Liver (tissue), 9 donors: ENCODE data around the gene EDDM3A. TPM values are rescaled to one million over a fixed set of nuclear protein-coding genes. Genes with fewer than 3 reads are reported as not detected.

Source experiments
- DNase-seq: peaks from one replicate; pipeline ENCODE4 v3.0.0-alpha.2; 2017; ENCODE audit warnings: low spot score
- H3K27ac ChIP-seq, 2 donors: one replicate each; pipeline ENCODE4 v1.7.0; 2013; ENCODE audit warnings: inconsistent platforms in 2 of 2, low read length in 2 of 2, control low read depth in 1 of 2, low read depth in 1 of 2, mild to moderate bottlenecking in 1 of 2
- H3K27me3 ChIP-seq, 4 donors: one replicate each; pipeline versions ENCODE4 v1.6.1 to v1.7.0; 2013; ENCODE audit warnings: low read length in 3 of 4, inconsistent platforms in 1 of 4, mild to moderate bottlenecking in 1 of 4, moderate library complexity in 1 of 4; ENCODE audit not compliant: control insufficient read depth in 4 of 4, insufficient read depth in 4 of 4
- H3K36me3 ChIP-seq, 4 donors: one replicate each; pipeline versions ENCODE4 v1.6.1 to v1.7.0; 2013; ENCODE audit warnings: low read length in 3 of 4, mild to moderate bottlenecking in 3 of 4, low read depth in 1 of 4, moderate library complexity in 1 of 4; ENCODE audit not compliant: control insufficient read depth in 4 of 4, insufficient read depth in 3 of 4
- H3K4me1 ChIP-seq, 4 donors: one replicate each; pipeline versions ENCODE4 v1.6.1 to v1.7.0; 2013; ENCODE audit warnings: low read length in 3 of 4, mild to moderate bottlenecking in 3 of 4, moderate library complexity in 1 of 4; ENCODE audit not compliant: control insufficient read depth in 4 of 4, insufficient read depth in 4 of 4
- H3K4me3 ChIP-seq, 3 donors: one replicate each; pipeline versions ENCODE4 v1.6.1 to v1.7.0; 2013; ENCODE audit warnings: low read length in 3 of 3, control low read depth in 1 of 3, low read depth in 1 of 3, mild to moderate bottlenecking in 1 of 3
- H3K9ac ChIP-seq, 2 donors: one replicate each; pipeline ENCODE4 v1.7.0; 2013; ENCODE audit warnings: low read length in 2 of 2, mild to moderate bottlenecking in 2 of 2, moderate library complexity in 2 of 2, control low read depth in 1 of 2, low read depth in 1 of 2
- H3K9me3 ChIP-seq, 4 donors: one replicate each; pipeline versions ENCODE4 v1.6.1 to v1.7.0; 2013; ENCODE audit warnings: low read length in 3 of 4; ENCODE audit not compliant: control insufficient read depth in 4 of 4
- EGR1 ChIP-seq, 2 donors: IDR thresholded peaks; 2 replicates each; pipeline ENCODE4 v1.6.1; 2016 to 2018; ENCODE audit warnings: antibody characterized with exemption in 2 of 2, low read depth in 2 of 2
- FOXA1 ChIP-seq: IDR thresholded peaks from 2 replicates; pipeline ENCODE4 v1.6.1; 2016; ENCODE audit warnings: antibody characterized with exemption
- FOXA2 ChIP-seq: IDR thresholded peaks from 2 replicates; pipeline ENCODE4 v1.6.1; 2016; ENCODE audit warnings: antibody characterized with exemption
- GABPA ChIP-seq, 2 donors: IDR thresholded peaks in 1 of 2; conservative IDR thresholded peaks in 1 of 2; 2 replicates each; pipeline ENCODE4 v1.6.1; 2016; ENCODE audit warnings: antibody characterized with exemption in 2 of 2, mild to moderate bottlenecking in 1 of 2, moderate library complexity in 1 of 2
- HNF4A ChIP-seq, 2 donors: conservative IDR thresholded peaks; 2 replicates each; pipeline ENCODE4 v1.6.1; 2016; ENCODE audit warnings: antibody characterized with exemption in 2 of 2, mild to moderate bottlenecking in 2 of 2
- HNF4G ChIP-seq: IDR thresholded peaks from 2 replicates; pipeline ENCODE4 v1.6.1; 2016; ENCODE audit warnings: antibody characterized with exemption
- JUND ChIP-seq, 2 donors: IDR thresholded peaks; 2 replicates each; pipeline ENCODE4 v1.6.1; 2016; ENCODE audit warnings: antibody characterized with exemption in 2 of 2
- NR2F2 ChIP-seq: IDR thresholded peaks from 2 replicates; pipeline ENCODE4 v1.6.1; 2016; ENCODE audit warnings: antibody characterized with exemption
- RAD21 ChIP-seq, 2 donors: IDR thresholded peaks; 2 replicates each; pipeline ENCODE4 v1.6.1; 2016; ENCODE audit warnings: antibody characterized with exemption in 2 of 2, mild to moderate bottlenecking in 2 of 2
- RXRA ChIP-seq, 2 donors: IDR thresholded peaks; 2 replicates each; pipeline ENCODE4 v1.6.1; 2017 to 2018; ENCODE audit warnings: antibody characterized with exemption in 2 of 2, mild to moderate bottlenecking in 1 of 2
- SP1 ChIP-seq: IDR thresholded peaks from 2 replicates; pipeline ENCODE4 v1.6.1; 2018; ENCODE audit warnings: antibody characterized with exemption, mild to moderate bottlenecking
- TAF1 ChIP-seq: conservative IDR thresholded peaks from 2 replicates; pipeline ENCODE4 v1.6.1; 2016; ENCODE audit warnings: antibody characterized with exemption, mild to moderate bottlenecking
- YY1 ChIP-seq: IDR thresholded peaks from 2 replicates; pipeline ENCODE4 v1.6.1; 2016; ENCODE audit warnings: antibody characterized with exemption, mild to moderate bottlenecking
- WGBS: extraction: QIAGEN DNeasy Blood & Tissue Kit; methylation state at CpG from one replicate; pipeline ENCODE4 v1.1.7; 2013; 5-methylcytosine and 5-hydroxymethylcytosine counted together
- polyA plus RNA-seq, 2 donors: library from polyadenylated mRNA; stranded (reverse) in 1 of 2; unstranded in 1 of 2; fragments of 200-250 nt in 1 of 2; fragments of >200 nt in 1 of 2; fragmentation: Nextera tagmentation in 1 of 2; extraction: Ambion mirVana in 1 of 2; gene quantifications; one replicate each; pipeline versions ENCODE4 v1.2.1 to v1.2.3, GENCODE V29; 2013 to 2015
- total RNA-seq, 2 donors: library from RNA; depleted of rRNA; stranded (reverse); fragments of >200 nt; gene quantifications; one replicate each; pipeline ENCODE4 v1.2.3, GENCODE V29; 2014
- TF ChIP-seq, protein P1 (sequence below): IDR thresholded peaks from 2 replicates; pipeline ENCODE4 v1.6.1; 2016; ENCODE audit warnings: antibody characterized with exemption
- TF ChIP-seq, protein P2 (sequence below): IDR thresholded peaks from 2 replicates; pipeline ENCODE4 v1.6.1; 2016; ENCODE audit warnings: antibody characterized with exemption
- TF ChIP-seq, protein P3 (sequence below): IDR thresholded peaks from 2 replicates; pipeline ENCODE4 v1.6.1; 2016; ENCODE audit warnings: antibody characterized with exemption
- TF ChIP-seq, protein P4 (sequence below): IDR thresholded peaks from 2 replicates; pipeline ENCODE4 v1.6.1; 2016; ENCODE audit warnings: antibody characterized with exemption, mild to moderate bottlenecking
- TF ChIP-seq, protein P5 (sequence below): fragments of 150-350 bp; IDR thresholded peaks from 2 replicates; pipeline ENCODE4 v1.5.1; 2017; ENCODE audit warnings: improper control_type of control experiment, low read depth, low read length; ENCODE audit not compliant: missing input control
- donor health status: healthy.
- donor health status: healthy.
- donor health status: healthy.
- donor health status: healthy.
- donor health status: healthy.

Gene EDDM3A
- total and polyA plus RNA-seq, 4 donors = not detected

DNA sequence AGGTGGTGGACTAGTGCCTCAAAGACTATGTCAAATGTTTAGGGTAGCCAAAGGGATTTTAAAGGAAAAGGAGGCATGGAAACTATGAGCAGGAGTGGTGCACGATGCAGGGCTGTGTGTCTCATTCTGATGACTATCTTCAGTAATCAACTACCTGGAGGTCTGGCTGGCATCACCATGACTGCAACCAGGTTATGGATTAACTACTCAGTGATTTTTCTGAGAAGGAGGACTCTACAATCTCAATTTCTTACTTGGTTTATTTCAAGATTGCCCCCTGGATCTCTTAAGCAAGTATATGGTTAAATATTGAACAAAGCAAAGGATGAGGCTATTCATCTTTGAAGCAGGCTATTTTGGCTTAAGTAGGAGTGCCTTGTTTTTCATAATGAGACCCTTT, 19.2 kb upstream of the EDDM3A start:
- Histone ChIP-seq H3K4me3 (no peak overlapping the region), H3K9ac (no peak overlapping the region), H3K27ac (no peak overlapping the region), H3K4me1 (no peaks in the 10 kb centered on the region), H3K36me3 (no peaks in the 10 kb centered on the region), H3K27me3 (peaks cover 0 to 10% (median 0%) of the 10 kb centered on the region in 4 donors), H3K9me3 (no peaks in the 10 kb centered on the region)
- no peak for DNase-seq
- WGBS = 67% methylated on average over 1 of the region's 1 CpG
- TF ChIP-seq, protein P1, sequence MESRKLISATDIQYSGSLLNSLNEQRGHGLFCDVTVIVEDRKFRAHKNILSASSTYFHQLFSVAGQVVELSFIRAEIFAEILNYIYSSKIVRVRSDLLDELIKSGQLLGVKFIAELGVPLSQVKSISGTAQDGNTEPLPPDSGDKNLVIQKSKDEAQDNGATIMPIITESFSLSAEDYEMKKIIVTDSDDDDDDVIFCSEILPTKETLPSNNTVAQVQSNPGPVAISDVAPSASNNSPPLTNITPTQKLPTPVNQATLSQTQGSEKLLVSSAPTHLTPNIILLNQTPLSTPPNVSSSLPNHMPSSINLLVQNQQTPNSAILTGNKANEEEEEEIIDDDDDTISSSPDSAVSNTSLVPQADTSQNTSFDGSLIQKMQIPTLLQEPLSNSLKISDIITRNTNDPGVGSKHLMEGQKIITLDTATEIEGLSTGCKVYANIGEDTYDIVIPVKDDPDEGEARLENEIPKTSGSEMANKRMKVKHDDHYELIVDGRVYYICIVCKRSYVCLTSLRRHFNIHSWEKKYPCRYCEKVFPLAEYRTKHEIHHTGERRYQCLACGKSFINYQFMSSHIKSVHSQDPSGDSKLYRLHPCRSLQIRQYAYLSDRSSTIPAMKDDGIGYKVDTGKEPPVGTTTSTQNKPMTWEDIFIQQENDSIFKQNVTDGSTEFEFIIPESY = no peak
- TF ChIP-seq FOXA1 = no peak
- TF ChIP-seq RXRA (IDR thresholded peaks at IDR 0.05) = no peak
- TF ChIP-seq NR2F2 = no peak
- no peak for TF ChIP-seq SP1
- TF ChIP-seq, protein P2, sequence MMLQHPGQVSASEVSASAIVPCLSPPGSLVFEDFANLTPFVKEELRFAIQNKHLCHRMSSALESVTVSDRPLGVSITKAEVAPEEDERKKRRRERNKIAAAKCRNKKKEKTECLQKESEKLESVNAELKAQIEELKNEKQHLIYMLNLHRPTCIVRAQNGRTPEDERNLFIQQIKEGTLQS = no peak
- TF ChIP-seq JUND (IDR thresholded peaks at IDR 0.05) = no peak
- TF ChIP-seq FOXA2 = no peak
- TF ChIP-seq, protein P3, sequence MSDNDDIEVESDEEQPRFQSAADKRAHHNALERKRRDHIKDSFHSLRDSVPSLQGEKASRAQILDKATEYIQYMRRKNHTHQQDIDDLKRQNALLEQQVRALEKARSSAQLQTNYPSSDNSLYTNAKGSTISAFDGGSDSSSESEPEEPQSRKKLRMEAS = no peak
- no peak for TF ChIP-seq GABPA (IDR thresholded peaks at IDR 0.05 in 1 of 2, conservative IDR thresholded peaks at IDR 0.05 in 1 of 2)
- TF ChIP-seq HNF4G = no peak
- TF ChIP-seq, protein P4, sequence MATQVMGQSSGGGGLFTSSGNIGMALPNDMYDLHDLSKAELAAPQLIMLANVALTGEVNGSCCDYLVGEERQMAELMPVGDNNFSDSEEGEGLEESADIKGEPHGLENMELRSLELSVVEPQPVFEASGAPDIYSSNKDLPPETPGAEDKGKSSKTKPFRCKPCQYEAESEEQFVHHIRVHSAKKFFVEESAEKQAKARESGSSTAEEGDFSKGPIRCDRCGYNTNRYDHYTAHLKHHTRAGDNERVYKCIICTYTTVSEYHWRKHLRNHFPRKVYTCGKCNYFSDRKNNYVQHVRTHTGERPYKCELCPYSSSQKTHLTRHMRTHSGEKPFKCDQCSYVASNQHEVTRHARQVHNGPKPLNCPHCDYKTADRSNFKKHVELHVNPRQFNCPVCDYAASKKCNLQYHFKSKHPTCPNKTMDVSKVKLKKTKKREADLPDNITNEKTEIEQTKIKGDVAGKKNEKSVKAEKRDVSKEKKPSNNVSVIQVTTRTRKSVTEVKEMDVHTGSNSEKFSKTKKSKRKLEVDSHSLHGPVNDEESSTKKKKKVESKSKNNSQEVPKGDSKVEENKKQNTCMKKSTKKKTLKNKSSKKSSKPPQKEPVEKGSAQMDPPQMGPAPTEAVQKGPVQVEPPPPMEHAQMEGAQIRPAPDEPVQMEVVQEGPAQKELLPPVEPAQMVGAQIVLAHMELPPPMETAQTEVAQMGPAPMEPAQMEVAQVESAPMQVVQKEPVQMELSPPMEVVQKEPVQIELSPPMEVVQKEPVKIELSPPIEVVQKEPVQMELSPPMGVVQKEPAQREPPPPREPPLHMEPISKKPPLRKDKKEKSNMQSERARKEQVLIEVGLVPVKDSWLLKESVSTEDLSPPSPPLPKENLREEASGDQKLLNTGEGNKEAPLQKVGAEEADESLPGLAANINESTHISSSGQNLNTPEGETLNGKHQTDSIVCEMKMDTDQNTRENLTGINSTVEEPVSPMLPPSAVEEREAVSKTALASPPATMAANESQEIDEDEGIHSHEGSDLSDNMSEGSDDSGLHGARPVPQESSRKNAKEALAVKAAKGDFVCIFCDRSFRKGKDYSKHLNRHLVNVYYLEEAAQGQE = no peak
- no peak for TF ChIP-seq EGR1 (IDR thresholded peaks at IDR 0.05; ENCODE audit: low read depth in 2 of 2)
- TF ChIP-seq, protein P5, sequence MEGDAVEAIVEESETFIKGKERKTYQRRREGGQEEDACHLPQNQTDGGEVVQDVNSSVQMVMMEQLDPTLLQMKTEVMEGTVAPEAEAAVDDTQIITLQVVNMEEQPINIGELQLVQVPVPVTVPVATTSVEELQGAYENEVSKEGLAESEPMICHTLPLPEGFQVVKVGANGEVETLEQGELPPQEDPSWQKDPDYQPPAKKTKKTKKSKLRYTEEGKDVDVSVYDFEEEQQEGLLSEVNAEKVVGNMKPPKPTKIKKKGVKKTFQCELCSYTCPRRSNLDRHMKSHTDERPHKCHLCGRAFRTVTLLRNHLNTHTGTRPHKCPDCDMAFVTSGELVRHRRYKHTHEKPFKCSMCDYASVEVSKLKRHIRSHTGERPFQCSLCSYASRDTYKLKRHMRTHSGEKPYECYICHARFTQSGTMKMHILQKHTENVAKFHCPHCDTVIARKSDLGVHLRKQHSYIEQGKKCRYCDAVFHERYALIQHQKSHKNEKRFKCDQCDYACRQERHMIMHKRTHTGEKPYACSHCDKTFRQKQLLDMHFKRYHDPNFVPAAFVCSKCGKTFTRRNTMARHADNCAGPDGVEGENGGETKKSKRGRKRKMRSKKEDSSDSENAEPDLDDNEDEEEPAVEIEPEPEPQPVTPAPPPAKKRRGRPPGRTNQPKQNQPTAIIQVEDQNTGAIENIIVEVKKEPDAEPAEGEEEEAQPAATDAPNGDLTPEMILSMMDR = no peak
- TF ChIP-seq RAD21 (IDR thresholded peaks at IDR 0.05) = no peak
- TF ChIP-seq TAF1 = no peak
- no peak for TF ChIP-seq YY1

DNA sequence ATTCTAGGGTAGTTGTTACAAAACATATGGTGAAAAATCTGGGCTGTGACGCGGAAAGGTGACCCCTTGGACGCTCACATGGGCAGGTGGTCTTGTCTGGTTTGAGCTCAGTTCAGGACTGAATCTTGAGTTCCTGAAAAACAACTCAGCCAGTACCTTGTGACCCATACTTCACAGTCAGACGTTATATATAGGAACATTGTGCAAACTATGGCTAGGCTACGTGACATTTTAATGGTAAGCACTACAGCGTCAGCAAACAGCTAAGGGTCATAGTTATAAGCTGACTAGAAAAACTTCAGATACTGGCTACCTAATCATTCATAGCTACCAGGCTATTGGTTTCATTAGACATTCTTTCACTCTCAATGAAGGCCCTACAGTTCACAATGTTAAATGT, 14.8 kb upstream of the EDDM3A start:
- no peak overlapping the region for H3K9ac ChIP-seq
- H3K27me3 ChIP-seq = peaks cover 0 to 2% (median 0%) of the 10 kb centered on the region in 4 donors
- no peaks in the 10 kb centered on the region for H3K36me3 ChIP-seq
- no peaks in the 10 kb centered on the region for H3K9me3 ChIP-seq
- TF ChIP-seq NR2F2 (no peak), EGR1 (IDR thresholded peaks at IDR 0.05; ENCODE audit: low read depth in 2 of 2) (no peak), TAF1 (no peak), RAD21 (IDR thresholded peaks at IDR 0.05) (no peak), FOXA2 (no peak), FOXA1 (no peak), HNF4G (no peak), HNF4A (conservative IDR thresholded peaks at IDR 0.05) (no peak)
- TF ChIP-seq, protein P4 = no peak
- TF ChIP-seq, protein P1 = no peak
- TF ChIP-seq, protein P3 = no peak
- DNase-seq = no peak
- H3K4me1 ChIP-seq = no peaks in the 10 kb centered on the region
- H3K4me3 ChIP-seq = no peak overlapping the region
- H3K27ac ChIP-seq = no peak overlapping the region
- whole genome bisulfite sequencing = 58% methylated on average over 6 of the region's 6 CpGs
